Measurements from ENCODE around the gene SOX18. TPM values are rescaled to one million over a fixed set of nuclear protein-coding genes. Genes with fewer than 3 reads are reported as not detected.

Gene SOX18
- total and polyA plus RNA-seq, 2 of the 13 experiments (the other 11 are each of a cell fraction or from before 2014, with no cell fraction given), result 1.6 to 1.9 TPM

- TF ChIP-seq ZNF329 (CRISPR knock-in tag; IDR thresholded peaks at IDR 0.05; ENCODE audit: low read depth) (no peak), ESRRA (CRISPR knock-in tag; IDR thresholded peaks at IDR 0.05; ENCODE audit: low read depth) (peak; percentile 58; the same call in 1 of the 2 replicates), ZNF501 (CRISPR knock-in tag; IDR thresholded peaks at IDR 0.05) (0 out of 2 replicates have a peak, but pooled peaks have one; percentile 8), NFE2L2 (IDR thresholded peaks at IDR 0.05; ENCODE audit: low read length) (no peak), ZNF614 (CRISPR knock-in tag; IDR thresholded peaks at IDR 0.05; ENCODE audit: borderline replicate concordance) (no peak), ZNF430 (CRISPR knock-in tag; IDR thresholded peaks at IDR 0.05) (peak; percentile 63; the same call in 1 of the 2 replicates), UBTF (CRISPR knock-in tag; IDR thresholded peaks at IDR 0.05) (no peak), ZFP90 (CRISPR knock-in tag; IDR thresholded peaks at IDR 0.05; ENCODE audit: borderline replicate concordance) (no peak; the same call in 1 of the 2 replicates), ZNF274 (CRISPR knock-in tag; IDR thresholded peaks at IDR 0.05) (no peak), ZSCAN12 (CRISPR knock-in tag; IDR thresholded peaks at IDR 0.05) (no peak), SMAD9 (CRISPR knock-in tag; IDR thresholded peaks at IDR 0.05) (no peak), HOXD1 (CRISPR knock-in tag; IDR thresholded peaks at IDR 0.05) (no peak), HNRNPL (IDR thresholded peaks at IDR 0.05; ENCODE audit: low read depth, low read length) (peak; percentile 69; the same call in 1 of the 2 replicates), ZNF737 (CRISPR knock-in tag; IDR thresholded peaks at IDR 0.05; ENCODE audit: borderline replicate concordance) (no peak), HNF4G (IDR thresholded peaks at IDR 0.05; ENCODE audit: borderline replicate concordance, low read depth, low read length) (no peak; the same call in 1 of the 2 replicates), HNF4G (CRISPR knock-in tag; IDR thresholded peaks at IDR 0.05; ENCODE audit: borderline replicate concordance, low read depth) (0 out of 2 replicates have a peak, but pooled peaks have one; percentile 40), PCBP1 (IDR thresholded peaks at IDR 0.05; ENCODE audit: borderline replicate concordance, low read depth, low read length) (no peak)
- TF ChIP-seq, protein P1, sequence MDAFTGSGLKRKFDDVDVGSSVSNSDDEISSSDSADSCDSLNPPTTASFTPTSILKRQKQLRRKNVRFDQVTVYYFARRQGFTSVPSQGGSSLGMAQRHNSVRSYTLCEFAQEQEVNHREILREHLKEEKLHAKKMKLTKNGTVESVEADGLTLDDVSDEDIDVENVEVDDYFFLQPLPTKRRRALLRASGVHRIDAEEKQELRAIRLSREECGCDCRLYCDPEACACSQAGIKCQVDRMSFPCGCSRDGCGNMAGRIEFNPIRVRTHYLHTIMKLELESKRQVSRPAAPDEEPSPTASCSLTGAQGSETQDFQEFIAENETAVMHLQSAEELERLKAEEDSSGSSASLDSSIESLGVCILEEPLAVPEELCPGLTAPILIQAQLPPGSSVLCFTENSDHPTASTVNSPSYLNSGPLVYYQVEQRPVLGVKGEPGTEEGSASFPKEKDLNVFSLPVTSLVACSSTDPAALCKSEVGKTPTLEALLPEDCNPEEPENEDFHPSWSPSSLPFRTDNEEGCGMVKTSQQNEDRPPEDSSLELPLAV (CRISPR knock-in tag; conservative IDR thresholded peaks at IDR 0.05; ENCODE audit: low read depth), result no peak
- TF ChIP-seq, protein P2, sequence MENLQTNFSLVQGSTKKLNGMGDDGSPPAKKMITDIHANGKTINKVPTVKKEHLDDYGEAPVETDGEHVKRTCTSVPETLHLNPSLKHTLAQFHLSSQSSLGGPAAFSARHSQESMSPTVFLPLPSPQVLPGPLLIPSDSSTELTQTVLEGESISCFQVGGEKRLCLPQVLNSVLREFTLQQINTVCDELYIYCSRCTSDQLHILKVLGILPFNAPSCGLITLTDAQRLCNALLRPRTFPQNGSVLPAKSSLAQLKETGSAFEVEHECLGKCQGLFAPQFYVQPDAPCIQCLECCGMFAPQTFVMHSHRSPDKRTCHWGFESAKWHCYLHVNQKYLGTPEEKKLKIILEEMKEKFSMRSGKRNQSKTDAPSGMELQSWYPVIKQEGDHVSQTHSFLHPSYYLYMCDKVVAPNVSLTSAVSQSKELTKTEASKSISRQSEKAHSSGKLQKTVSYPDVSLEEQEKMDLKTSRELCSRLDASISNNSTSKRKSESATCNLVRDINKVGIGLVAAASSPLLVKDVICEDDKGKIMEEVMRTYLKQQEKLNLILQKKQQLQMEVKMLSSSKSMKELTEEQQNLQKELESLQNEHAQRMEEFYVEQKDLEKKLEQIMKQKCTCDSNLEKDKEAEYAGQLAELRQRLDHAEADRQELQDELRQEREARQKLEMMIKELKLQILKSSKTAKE (CRISPR knock-in tag; IDR thresholded peaks at IDR 0.05; ENCODE audit: borderline replicate concordance), result no peak
- TF ChIP-seq, protein P3, sequence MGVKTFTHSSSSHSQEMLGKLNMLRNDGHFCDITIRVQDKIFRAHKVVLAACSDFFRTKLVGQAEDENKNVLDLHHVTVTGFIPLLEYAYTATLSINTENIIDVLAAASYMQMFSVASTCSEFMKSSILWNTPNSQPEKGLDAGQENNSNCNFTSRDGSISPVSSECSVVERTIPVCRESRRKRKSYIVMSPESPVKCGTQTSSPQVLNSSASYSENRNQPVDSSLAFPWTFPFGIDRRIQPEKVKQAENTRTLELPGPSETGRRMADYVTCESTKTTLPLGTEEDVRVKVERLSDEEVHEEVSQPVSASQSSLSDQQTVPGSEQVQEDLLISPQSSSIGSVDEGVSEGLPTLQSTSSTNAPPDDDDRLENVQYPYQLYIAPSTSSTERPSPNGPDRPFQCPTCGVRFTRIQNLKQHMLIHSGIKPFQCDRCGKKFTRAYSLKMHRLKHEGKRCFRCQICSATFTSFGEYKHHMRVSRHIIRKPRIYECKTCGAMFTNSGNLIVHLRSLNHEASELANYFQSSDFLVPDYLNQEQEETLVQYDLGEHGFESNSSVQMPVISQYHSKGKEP (CRISPR knock-in tag; IDR thresholded peaks at IDR 0.05), result no peak
- TF ChIP-seq, protein P4, sequence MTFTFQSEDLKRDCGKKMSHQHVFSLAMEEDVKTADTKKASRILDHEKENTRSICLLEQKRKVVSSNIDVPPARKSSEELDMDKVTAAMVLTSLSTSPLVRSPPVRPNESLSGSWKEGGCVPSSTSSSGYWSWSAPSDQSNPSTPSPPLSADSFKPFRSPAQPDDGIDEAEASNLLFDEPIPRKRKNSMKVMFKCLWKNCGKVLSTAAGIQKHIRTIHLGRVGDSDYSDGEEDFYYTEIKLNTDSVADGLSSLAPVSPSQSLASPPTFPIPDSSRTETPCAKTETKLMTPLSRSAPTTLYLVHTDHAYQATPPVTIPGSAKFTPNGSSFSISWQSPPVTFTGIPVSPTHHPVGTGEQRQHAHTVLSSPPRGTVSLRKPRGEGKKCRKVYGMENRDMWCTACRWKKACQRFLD (CRISPR knock-in tag; IDR thresholded peaks at IDR 0.05; ENCODE audit: borderline replicate concordance), result no peak; the same call in 1 of the 2 replicates
These were observed 14.8 kb upstream of the SOX18 start (continued) for GRCh38 chr20:64064145-64064698.

Data from HepG2 (cell line).